Measurements from ENCODE around the gene ARID4B.

ARID4B gene

GRCh38 chr1:235156740-235157139 is 171.2 kb downstream of the ARID4B start:
- no peak for DNase-seq

DNA sequence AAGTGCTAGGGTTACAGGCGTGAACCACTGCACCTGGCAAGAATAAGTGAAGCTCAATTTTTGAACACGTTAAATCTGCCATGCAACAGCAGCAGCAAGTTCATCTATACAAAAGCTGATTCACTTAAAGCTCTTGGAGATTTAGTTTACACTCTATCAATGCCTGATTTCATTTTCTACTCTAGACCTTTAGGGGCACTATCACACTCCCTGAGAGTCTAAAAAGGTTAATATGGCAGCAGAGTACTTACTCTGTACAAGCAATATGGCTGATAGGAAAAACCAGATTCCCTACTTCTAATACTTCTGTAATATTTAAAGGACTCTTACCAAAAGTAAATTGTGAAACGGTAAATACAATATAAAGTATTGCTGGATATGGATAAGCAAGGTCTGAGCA is 171.7 kb downstream of the ARID4B start:
- DNase-seq = no peak

DNA sequence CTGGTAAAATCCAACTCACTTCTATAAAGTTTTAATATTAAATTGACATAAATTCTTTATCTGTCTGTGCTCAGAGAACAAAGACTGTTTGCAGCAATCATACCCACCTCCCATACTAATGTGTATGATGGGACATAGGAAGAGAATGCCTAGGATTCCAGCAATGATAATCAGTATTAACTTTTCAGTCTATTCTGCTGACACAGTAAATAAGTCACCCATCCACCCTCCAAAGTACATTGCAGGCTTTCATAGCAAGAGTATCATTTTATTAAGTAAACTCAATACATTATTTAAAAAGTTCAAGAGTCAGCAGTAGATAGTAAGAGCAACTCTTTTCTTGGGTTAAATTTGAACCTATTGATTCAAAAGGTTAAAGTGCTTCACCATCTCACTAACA is 175.7 kb downstream of the ARID4B start:
- DNase-seq = no peak

GRCh38 chr1:235151033-235151432 is 176.9 kb downstream of the ARID4B start:
- DNase-seq = no peak

- no peak for DNase-seq
These were observed 178.2 kb downstream of the ARID4B start for GRCh38 chr1:235149824-235150223.

- DNase-seq = no peak
These were observed 180.7 kb downstream of the ARID4B start for GRCh38 chr1:235147269-235147668.

DNA sequence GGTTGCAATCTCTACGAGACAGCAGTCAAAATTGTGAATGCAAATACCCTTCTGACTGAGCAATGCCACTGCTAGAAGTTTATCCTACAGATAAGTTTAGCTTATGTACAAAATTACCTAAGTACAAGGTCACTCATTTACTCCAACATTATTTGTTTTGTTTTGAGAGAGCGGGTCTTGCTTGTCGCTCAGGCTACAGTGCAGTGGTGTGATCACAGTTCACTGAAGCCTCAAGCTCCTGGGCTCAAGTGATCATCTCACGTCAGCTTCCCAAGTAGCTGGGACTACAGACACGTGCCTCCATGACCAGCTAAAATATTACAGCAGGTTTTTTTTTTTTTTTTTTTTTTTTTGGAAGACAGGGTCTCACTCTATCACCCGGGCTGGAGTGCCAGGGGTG is 182.3 kb downstream of the ARID4B start:
- no peak for DNase-seq

DNA sequence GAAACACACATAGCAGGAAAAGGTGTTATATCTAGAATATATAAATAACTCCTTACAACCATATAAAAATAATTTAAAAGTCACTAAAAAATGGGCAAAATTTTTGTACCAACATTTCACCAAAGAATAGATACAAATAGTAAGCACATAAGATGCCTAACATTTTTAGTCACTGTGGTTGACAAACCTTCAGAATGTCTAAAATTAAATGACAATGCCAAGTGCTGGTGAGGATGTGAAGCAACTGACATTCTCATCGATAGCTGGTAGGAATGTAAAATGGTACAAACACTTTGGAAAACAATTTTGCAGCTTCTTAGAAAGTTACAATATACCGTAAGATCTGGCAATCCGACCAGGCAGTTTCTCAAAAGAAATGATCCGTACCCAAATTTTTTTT is 185.0 kb downstream of the ARID4B start:
- no peak for DNase-seq

DNA sequence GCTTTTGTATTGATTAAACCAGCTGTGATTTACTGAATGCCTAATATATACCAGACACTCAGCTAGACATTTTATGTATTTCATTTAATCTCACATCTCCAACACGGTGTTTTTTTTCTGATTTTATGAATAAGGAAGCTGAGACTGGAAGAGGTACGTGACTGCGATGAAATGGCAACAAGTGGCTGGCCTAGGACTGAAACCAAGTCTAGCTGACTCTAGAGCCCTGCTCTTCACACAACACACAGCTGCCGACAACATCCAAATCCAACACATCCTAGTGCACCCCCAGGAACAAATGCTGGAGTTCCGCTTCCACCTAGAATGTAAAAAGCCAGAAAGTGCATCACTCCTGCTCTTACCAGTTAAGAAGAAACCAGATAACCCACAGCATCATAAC is 188.7 kb downstream of the ARID4B start:
- no peak for DNase-seq

DNA sequence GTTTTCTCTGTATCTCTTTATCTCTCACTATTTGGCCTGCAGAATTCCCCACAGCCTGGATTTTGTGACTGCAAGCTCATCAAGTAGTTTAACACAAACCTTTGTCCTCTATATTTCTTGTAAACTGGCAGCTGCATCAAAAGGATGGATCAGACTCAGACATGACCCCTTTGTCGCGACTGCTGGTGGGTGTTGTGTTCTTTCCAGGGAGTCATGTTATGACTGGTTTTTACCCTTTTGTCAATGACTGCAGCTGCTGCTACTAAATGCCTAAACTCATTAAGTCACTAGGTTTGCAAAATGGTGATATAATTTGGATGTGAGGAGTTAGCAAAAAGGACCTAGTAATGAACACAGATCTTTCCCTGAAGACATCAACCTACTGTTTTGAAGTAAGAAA is 189.2 kb downstream of the ARID4B start:
- no peak for DNase-seq

DNA sequence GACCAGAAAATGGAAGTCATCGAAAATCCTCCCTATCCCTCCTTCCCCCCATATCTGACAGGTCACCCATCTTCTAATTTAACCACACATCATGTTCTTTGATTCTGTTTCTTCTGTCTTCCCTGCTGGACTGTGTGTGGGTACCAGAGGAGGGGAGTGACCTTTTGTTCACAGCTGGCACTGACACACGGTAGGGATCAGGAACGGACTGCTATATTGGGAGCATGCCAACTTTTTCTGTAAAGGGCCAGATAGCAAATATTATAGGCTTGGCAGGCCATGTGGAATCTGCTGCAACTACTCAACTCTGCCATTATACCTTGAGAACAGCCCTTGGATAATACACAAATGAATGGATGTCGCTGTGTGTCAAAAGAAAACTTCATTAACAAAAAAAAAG is 191.9 kb downstream of the ARID4B start:
- no peak for DNase-seq

GRCh38 chr1:235134171-235134570 is 193.8 kb downstream of the ARID4B start:
- no peak for DNase-seq

- DNase-seq = no peak
These were observed 194.9 kb downstream of the ARID4B start for GRCh38 chr1:235133086-235133485.

DNA sequence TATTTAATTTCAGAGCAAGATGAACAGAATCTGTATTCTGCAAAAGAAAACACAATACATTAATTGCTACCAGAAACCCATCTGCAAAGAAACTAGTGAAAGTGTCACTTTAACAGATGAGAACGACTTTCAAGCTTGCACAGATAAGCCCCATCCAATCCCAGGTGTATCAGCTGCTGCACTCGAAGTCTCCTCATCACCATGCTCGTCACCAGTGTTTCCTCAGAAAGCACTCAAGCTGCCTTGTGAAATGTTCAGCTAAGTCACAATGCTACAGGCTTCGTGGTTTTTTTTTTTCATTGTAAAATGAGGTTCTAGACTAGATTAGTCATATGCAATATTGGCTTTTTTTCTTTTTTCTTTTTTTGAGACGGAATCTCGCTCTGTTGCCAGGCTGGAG is 196.0 kb downstream of the ARID4B start:
- DNase-seq = no peak

GRCh38 chr1:235130766-235131270 is 197.2 kb downstream of the ARID4B start:
- no peak for DNase-seq

DNA sequence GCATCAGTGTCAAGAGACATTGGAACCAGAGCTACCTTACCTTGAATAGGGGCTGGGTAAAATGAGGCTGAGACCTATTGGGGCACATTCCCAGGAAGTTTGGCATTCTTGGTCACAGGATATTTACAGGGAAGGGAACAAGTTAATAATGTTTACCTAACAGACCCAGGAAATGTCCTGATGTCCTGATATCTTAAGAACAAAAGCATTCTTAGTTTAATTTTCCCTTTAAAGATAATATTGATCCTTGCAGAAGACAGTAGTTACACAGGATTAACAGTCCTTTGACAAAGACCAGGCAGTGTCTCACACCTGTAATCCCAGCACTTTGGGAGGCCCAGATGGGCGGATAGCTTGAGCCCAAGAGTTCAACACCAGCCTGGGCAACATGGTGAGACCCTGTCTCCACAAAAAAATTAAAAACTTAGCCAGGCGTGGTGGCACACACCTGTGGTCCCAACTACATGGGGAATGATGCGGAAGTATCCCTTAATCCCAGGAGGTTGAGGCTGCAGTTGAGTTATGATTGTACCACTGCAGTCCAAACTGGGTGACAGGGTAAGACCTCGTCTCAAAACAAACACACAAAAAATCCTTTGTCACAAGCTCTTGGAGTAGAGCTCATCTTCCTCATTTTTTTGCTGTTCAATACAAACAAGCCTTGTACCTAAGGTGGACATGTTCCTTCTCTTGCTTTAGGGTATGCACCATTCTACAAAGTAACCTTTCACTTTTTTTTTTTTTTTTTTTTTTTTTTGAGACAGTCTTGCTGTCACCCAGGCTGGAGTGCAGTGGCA is 198.0 kb downstream of the ARID4B start:
- DNase-seq = no peak

DNA sequence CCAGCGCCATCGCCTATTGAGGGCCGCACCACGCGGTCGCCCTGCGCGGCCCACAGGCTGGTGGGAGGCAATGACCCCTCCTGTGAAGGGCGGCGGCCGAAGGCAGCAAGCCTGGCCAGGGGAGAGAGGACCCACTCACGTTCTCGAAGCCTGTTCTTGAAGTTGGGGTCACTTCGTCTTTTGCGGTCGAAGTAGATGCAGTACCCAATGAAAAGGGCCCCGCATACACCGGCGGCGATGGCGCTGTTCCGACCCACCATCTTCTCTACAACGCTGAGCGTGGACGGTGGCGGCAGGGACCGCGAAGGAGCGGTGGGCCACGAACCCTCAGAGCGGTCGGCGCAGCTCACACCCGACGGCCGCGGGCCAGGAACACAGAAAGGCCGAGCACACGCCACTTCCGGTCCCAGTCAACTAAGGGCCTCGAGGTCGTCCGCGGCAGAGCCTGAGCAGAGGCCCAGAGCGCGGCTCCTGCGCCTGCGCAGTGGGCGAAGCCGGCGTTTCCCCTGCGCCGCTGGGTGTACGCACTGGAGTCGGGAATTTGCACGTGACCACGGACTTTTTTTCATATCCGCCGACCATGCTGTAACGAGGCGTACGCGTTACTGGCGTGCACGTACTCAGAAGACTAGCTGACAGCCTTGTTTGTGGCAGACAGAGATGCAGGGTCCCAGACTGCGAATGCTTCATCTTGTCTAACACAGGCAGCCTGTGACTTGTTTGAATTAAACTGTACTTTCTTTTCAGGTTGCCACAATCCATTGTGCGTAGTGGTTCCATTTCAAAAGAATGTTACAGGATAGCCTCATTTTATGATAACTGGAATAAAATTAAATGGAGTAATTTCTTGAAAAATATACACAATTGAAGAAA is 199.3 kb downstream of the ARID4B start, which contains the start of gene TOMM20:
TOMM20 (minus strand) TSS at position 382 of the 873 bp plus-strand sequence; CDS start at position 260, 122 bp downstream.
- peak; percentile 98 for DNase-seq

- DNase-seq = no peak
These were observed 200.1 kb downstream of the ARID4B start for GRCh38 chr1:235127732-235128455.

- no peak for DNase-seq
These were observed 200.8 kb downstream of the ARID4B start for GRCh38 chr1:235127203-235127602.

GRCh38 chr1:235124665-235125064 is 203.3 kb downstream of the ARID4B start:
- DNase-seq = no peak

- no peak for DNase-seq
These were observed 203.9 kb downstream of the ARID4B start for GRCh38 chr1:235124111-235124510.

GRCh38 chr1:235122348-235122747 is 205.6 kb downstream of the ARID4B start:
- DNase-seq = no peak
